ENCODE data around the gene CNRIP1. TPM values are rescaled to one million over a fixed set of nuclear protein-coding genes. Genes with fewer than 3 reads are reported as not detected.

The CNRIP1 gene
- total RNA-seq, 1 donor from 2014 or later: 43.2 TPM

GRCh38 chr2:68303033-68303901, 16.5 kb downstream of the CNRIP1 start:
- H3K27me3 ChIP-seq: no peaks in the 10 kb centered on the region
- TF ChIP-seq POLR2AphosphoS5 (IDR thresholded peaks at IDR 0.05; ENCODE audit: insufficient read depth in 1 of 2, low read depth in 1 of 2) (no peak), CTCF (IDR thresholded peaks at IDR 0.05) (no peak), POLR2A (IDR thresholded peaks at IDR 0.05) (no peak)
- no peaks in the 10 kb centered on the region for H3K4me1 ChIP-seq

GRCh38 chr2:68302281-68302875, 17.4 kb downstream of the CNRIP1 start:
- Histone ChIP-seq H3K4me3 (no peak overlapping the region), H3K27me3 (no peaks in the 10 kb centered on the region), H3K36me3 (no peaks in the 10 kb centered on the region), H3K27ac (no peak overlapping the region), H3K9me3 (no peaks in the 10 kb centered on the region), H3K4me1 (no peaks in the 10 kb centered on the region)
- TF ChIP-seq POLR2A (IDR thresholded peaks at IDR 0.05) (no peak), CTCF (IDR thresholded peaks at IDR 0.05) (no peak), POLR2AphosphoS5 (IDR thresholded peaks at IDR 0.05; ENCODE audit: insufficient read depth in 1 of 2, low read depth in 1 of 2) (no peak)
- intact Hi-C loops (cut with DNase I): no loop called here
- DNase-seq (ENCODE audit: extremely low spot score in 2 of 2): no peak

More at GRCh38 chr2:68303033-68303901, 16.5 kb downstream of the CNRIP1 start:
- intact Hi-C loops (cut with DNase I): no loop called here
- H3K9me3 ChIP-seq: no peaks in the 10 kb centered on the region
- no peak for DNase-seq (ENCODE audit: extremely low spot score in 2 of 2)
- H3K27ac ChIP-seq: no peak overlapping the region
- H3K36me3 ChIP-seq: no peaks in the 10 kb centered on the region
- no peak overlapping the region for H3K4me3 ChIP-seq

GRCh38 chr2:68295516-68295915, 24.2 kb downstream of the CNRIP1 start:
- no peak for DNase-seq (ENCODE audit: extremely low spot score in 2 of 2)
- intact Hi-C loops (cut with DNase I): no loop called here
- no peaks in the 10 kb centered on the region for H3K27me3 ChIP-seq
- no peaks in the 10 kb centered on the region for H3K9me3 ChIP-seq
- no peak overlapping the region for H3K27ac ChIP-seq
- TF ChIP-seq POLR2AphosphoS5 (IDR thresholded peaks at IDR 0.05; ENCODE audit: insufficient read depth in 1 of 2, low read depth in 1 of 2): no peak
- TF ChIP-seq POLR2A (IDR thresholded peaks at IDR 0.05): no peak
- TF ChIP-seq CTCF (IDR thresholded peaks at IDR 0.05): no peak
- H3K36me3 ChIP-seq: no peaks in the 10 kb centered on the region
- no peaks in the 10 kb centered on the region for H3K4me1 ChIP-seq
- no peak overlapping the region for H3K4me3 ChIP-seq

GRCh38 chr2:68294913-68295312, 24.8 kb downstream of the CNRIP1 start:
- DNase-seq (ENCODE audit: extremely low spot score in 2 of 2): no peak
- Histone ChIP-seq H3K27me3 (no peaks in the 10 kb centered on the region), H3K36me3 (no peaks in the 10 kb centered on the region), H3K4me3 (no peak overlapping the region), H3K4me1 (no peaks in the 10 kb centered on the region), H3K9me3 (no peaks in the 10 kb centered on the region), H3K27ac (no peak overlapping the region)
- intact Hi-C loops (cut with DNase I): no loop called here
- no peak for TF ChIP-seq POLR2A (IDR thresholded peaks at IDR 0.05)
- TF ChIP-seq POLR2AphosphoS5 (IDR thresholded peaks at IDR 0.05; ENCODE audit: insufficient read depth in 1 of 2, low read depth in 1 of 2): no peak
- TF ChIP-seq CTCF (IDR thresholded peaks at IDR 0.05): no peak

- TF ChIP-seq POLR2A (IDR thresholded peaks at IDR 0.05): no peak
- no peak for TF ChIP-seq CTCF (IDR thresholded peaks at IDR 0.05)
- no peak for TF ChIP-seq POLR2AphosphoS5 (IDR thresholded peaks at IDR 0.05; ENCODE audit: insufficient read depth in 1 of 2, low read depth in 1 of 2)
- DNase-seq (ENCODE audit: extremely low spot score in 2 of 2): no peak
- Histone ChIP-seq H3K36me3 (no peaks in the 10 kb centered on the region), H3K4me1 (no peaks in the 10 kb centered on the region), H3K4me3 (no peak overlapping the region), H3K9me3 (no peaks in the 10 kb centered on the region), H3K27me3 (no peaks in the 10 kb centered on the region), H3K27ac (no peak overlapping the region)
- intact Hi-C loops (cut with DNase I): no loop called here
These were observed 25.6 kb downstream of the CNRIP1 start for GRCh38 chr2:68294187-68294586.

Measured in vagina (tissue), 2 donors.